Measurements from ENCODE around the gene PNRC1. TPM values are rescaled to one million over a fixed set of nuclear protein-coding genes. Genes with fewer than 3 reads are reported as not detected.
"Not testable (repeated sequence)": the region's sequence is repeated elsewhere in the genome, so short reads cannot be mapped to it uniquely, and the experiment has no call there.

The PNRC1 gene
- polyA plus RNA-seq, 1 of the 3 experiments (the other 2 are of a cell fraction): 7.8 TPM

DNA sequence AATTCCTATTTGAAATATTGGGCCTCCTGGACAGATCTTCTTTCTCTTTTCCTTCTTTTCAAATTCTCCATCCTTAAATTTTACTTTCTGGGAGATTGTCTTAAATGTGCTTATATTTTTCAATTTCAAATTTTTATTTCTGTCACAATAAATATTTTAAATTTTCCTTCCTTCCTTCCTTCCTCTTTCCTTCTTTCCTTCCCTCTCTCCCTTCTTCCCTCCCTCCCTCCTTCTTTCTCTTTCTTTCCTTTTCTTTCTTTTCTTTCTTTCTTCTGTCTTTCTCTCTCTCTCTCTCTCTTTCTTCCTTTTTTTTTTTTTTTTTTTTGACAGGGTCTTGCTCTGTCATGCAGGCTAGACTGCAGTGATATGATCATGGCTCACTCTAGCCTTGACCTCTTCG is 16.7 kb upstream of the PNRC1 start:
- Histone ChIP-seq H3K9me3 (no peaks in the 10 kb centered on the region), H3K9ac (no peak overlapping the region), H3F3A (replicated peaks; ENCODE audit: insufficient read depth) (no peaks in the 10 kb centered on the region), H3K27ac (ENCODE audit: low read depth in 2 of 2, low read length in 1 of 2) (no peak overlapping the region), H3K36me3 (replicated peaks in 1 of 2; ENCODE audit: control insufficient read depth in 1 of 2, insufficient read depth in 2 of 2, low read length in 1 of 2) (no peaks in the 10 kb centered on the region), H4K20me1 (ENCODE audit: insufficient read depth) (no peaks in the 10 kb centered on the region), H3K79me2 (ENCODE audit: insufficient read depth) (no peaks in the 10 kb centered on the region), H3K4me1 (ENCODE audit: control insufficient read depth in 1 of 2, insufficient read depth in 2 of 2, low read depth in 1 of 2, low read length in 1 of 2) (no peaks in the 10 kb centered on the region), H3K4me3 (ENCODE audit: low read depth in 2 of 2, low read length in 1 of 2) (no peak overlapping the region), H3K4me2 (no peak overlapping the region), H3K9me2 (no peaks in the 10 kb centered on the region), H2AFZ (ENCODE audit: low read depth) (no peak overlapping the region), H3K27me3 (ENCODE audit: insufficient read depth) (no peaks in the 10 kb centered on the region)
- TF ChIP-seq, protein P1, sequence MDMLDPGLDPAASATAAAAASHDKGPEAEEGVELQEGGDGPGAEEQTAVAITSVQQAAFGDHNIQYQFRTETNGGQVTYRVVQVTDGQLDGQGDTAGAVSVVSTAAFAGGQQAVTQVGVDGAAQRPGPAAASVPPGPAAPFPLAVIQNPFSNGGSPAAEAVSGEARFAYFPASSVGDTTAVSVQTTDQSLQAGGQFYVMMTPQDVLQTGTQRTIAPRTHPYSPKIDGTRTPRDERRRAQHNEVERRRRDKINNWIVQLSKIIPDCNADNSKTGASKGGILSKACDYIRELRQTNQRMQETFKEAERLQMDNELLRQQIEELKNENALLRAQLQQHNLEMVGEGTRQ (IDR thresholded peaks at IDR 0.05; ENCODE audit: borderline replicate concordance, low read depth, low read length): no peak
- TF ChIP-seq YY1 (IDR thresholded peaks at IDR 0.05; ENCODE audit: low read depth): no peak
- TF ChIP-seq, protein P2, sequence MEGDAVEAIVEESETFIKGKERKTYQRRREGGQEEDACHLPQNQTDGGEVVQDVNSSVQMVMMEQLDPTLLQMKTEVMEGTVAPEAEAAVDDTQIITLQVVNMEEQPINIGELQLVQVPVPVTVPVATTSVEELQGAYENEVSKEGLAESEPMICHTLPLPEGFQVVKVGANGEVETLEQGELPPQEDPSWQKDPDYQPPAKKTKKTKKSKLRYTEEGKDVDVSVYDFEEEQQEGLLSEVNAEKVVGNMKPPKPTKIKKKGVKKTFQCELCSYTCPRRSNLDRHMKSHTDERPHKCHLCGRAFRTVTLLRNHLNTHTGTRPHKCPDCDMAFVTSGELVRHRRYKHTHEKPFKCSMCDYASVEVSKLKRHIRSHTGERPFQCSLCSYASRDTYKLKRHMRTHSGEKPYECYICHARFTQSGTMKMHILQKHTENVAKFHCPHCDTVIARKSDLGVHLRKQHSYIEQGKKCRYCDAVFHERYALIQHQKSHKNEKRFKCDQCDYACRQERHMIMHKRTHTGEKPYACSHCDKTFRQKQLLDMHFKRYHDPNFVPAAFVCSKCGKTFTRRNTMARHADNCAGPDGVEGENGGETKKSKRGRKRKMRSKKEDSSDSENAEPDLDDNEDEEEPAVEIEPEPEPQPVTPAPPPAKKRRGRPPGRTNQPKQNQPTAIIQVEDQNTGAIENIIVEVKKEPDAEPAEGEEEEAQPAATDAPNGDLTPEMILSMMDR (IDR thresholded peaks at IDR 0.05): no peak
- no peak for TF ChIP-seq RCOR1 (IDR thresholded peaks at IDR 0.05; ENCODE audit: low read length)
- TF ChIP-seq RXRA (IDR thresholded peaks at IDR 0.05; ENCODE audit: borderline replicate concordance, low read depth): no peak
- no peak for TF ChIP-seq SMC3 (IDR thresholded peaks at IDR 0.05; ENCODE audit: low read depth, low read length)
- no peak for TF ChIP-seq FOSL2 (IDR thresholded peaks at IDR 0.05; ENCODE audit: borderline replicate concordance, low read depth)
- TF ChIP-seq ELF1 (IDR thresholded peaks at IDR 0.05): no peak
- no peak for TF ChIP-seq JUND (IDR thresholded peaks at IDR 0.05)
- TF ChIP-seq, protein P3, sequence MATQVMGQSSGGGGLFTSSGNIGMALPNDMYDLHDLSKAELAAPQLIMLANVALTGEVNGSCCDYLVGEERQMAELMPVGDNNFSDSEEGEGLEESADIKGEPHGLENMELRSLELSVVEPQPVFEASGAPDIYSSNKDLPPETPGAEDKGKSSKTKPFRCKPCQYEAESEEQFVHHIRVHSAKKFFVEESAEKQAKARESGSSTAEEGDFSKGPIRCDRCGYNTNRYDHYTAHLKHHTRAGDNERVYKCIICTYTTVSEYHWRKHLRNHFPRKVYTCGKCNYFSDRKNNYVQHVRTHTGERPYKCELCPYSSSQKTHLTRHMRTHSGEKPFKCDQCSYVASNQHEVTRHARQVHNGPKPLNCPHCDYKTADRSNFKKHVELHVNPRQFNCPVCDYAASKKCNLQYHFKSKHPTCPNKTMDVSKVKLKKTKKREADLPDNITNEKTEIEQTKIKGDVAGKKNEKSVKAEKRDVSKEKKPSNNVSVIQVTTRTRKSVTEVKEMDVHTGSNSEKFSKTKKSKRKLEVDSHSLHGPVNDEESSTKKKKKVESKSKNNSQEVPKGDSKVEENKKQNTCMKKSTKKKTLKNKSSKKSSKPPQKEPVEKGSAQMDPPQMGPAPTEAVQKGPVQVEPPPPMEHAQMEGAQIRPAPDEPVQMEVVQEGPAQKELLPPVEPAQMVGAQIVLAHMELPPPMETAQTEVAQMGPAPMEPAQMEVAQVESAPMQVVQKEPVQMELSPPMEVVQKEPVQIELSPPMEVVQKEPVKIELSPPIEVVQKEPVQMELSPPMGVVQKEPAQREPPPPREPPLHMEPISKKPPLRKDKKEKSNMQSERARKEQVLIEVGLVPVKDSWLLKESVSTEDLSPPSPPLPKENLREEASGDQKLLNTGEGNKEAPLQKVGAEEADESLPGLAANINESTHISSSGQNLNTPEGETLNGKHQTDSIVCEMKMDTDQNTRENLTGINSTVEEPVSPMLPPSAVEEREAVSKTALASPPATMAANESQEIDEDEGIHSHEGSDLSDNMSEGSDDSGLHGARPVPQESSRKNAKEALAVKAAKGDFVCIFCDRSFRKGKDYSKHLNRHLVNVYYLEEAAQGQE (IDR thresholded peaks at IDR 0.05; ENCODE audit: low read depth, low read length): no peak
- TF ChIP-seq RFX5 (IDR thresholded peaks at IDR 0.05; ENCODE audit: low read length): no peak
- no peak for TF ChIP-seq EP300 (IDR thresholded peaks at IDR 0.05; ENCODE audit: borderline replicate concordance in 1 of 2, low read depth in 1 of 2, low read length in 1 of 2)
- TF ChIP-seq FOXM1 (IDR thresholded peaks at IDR 0.05; ENCODE audit: low read depth): no peak
- ChIA-PET POLR2A (no interaction called here), CTCF (no interaction called here)
- 83% methylated on average over 1 of the region's 1 CpG for WGBS (ENCODE audit: low lambda C conversion rate)
- DNase-seq: no peak

DNA sequence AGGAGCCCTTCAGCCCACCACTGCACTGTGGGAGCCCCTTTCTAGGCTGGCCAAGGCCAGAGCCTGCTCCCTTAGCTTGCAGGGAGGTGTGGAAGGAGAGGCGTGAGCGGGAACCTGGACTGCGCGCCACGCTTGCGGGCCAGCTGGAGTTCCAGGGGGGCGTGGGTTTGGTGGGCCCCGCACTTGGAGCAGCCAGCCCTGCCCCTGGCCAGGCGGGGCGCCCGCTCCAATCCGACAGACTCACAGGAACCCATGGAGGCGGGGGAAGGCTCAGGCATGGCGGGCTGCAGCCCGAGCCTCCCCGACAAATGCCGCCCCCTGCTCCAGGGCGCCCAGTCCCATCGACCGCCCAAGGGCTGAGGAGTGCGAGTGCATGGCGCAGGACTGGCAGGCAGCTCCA is 15.6 kb upstream of the PNRC1 start:
- DNase-seq; H2AFZ ChIP-seq (ENCODE audit: low read depth); H3K27me3 ChIP-seq (ENCODE audit: insufficient read depth); H3K27ac ChIP-seq (ENCODE audit: low read depth in 2 of 2, low read length in 1 of 2); H3K4me3 ChIP-seq (ENCODE audit: low read depth in 2 of 2, low read length in 1 of 2); H3K4me1 ChIP-seq (ENCODE audit: control insufficient read depth in 1 of 2, insufficient read depth in 2 of 2, low read depth in 1 of 2, low read length in 1 of 2); H3K36me3 ChIP-seq (replicated peaks in 1 of 2; ENCODE audit: control insufficient read depth in 1 of 2, insufficient read depth in 2 of 2, low read length in 1 of 2); H3K9ac ChIP-seq; H3K9me3 ChIP-seq; H4K20me1 ChIP-seq (ENCODE audit: insufficient read depth); H3F3A ChIP-seq (replicated peaks; ENCODE audit: insufficient read depth); H3K79me2 ChIP-seq (ENCODE audit: insufficient read depth); CTCF ChIA-PET; POLR2A ChIA-PET; H3K4me2 ChIP-seq; H3K9me2 ChIP-seq: not testable (repeated sequence)
- WGBS (ENCODE audit: low lambda C conversion rate): 96% methylated on average over 8 of the region's 22 CpGs

DNA sequence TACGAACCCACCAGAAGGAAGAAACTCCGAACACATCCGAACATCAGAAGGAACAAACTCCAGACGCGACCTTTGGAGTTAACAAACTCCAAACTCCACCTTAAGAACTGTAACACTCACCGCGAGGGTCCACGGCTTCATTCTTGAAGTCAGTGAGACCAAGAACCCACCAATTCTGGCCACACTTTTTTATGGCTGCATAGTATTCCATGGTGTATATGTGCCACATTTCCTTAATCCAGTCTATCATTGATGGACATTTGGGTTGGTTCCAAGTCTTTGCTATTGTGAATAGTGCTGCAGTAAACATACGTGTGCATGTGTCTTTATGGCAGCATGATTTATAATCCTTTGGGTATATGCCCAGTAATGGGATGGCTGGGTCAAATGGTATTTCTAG is 14.4 kb upstream of the PNRC1 start:
- H4K20me1 ChIP-seq (ENCODE audit: insufficient read depth); H3K4me3 ChIP-seq (ENCODE audit: low read depth in 2 of 2, low read length in 1 of 2); H2AFZ ChIP-seq (ENCODE audit: low read depth); H3K27ac ChIP-seq (ENCODE audit: low read depth in 2 of 2, low read length in 1 of 2); POLR2A ChIA-PET; H3K9me3 ChIP-seq; H3K4me1 ChIP-seq (ENCODE audit: control insufficient read depth in 1 of 2, insufficient read depth in 2 of 2, low read depth in 1 of 2, low read length in 1 of 2); H3K79me2 ChIP-seq (ENCODE audit: insufficient read depth); H3F3A ChIP-seq (replicated peaks; ENCODE audit: insufficient read depth); H3K4me2 ChIP-seq; H3K9ac ChIP-seq; DNase-seq; H3K36me3 ChIP-seq (replicated peaks in 1 of 2; ENCODE audit: control insufficient read depth in 1 of 2, insufficient read depth in 2 of 2, low read length in 1 of 2); H3K9me2 ChIP-seq; H3K27me3 ChIP-seq (ENCODE audit: insufficient read depth): not testable (repeated sequence)
- CTCF ChIA-PET: interaction anchor here (2.1 kb wide), 1 partner anchor 12 kb away, joined by 5 read pairs; no protein-coding TSS in a partner anchor
- 91% methylated on average over 9 of the region's 9 CpGs for WGBS (ENCODE audit: low lambda C conversion rate)
